GM18507 (cell line): ENCODE measurements around the gene LDHA.

Experiments used
- DNase-seq: peaks from one replicate; pipeline ENCODE4 v3.0.0; 2011; ENCODE audit warnings: low read depth; ENCODE audit not compliant: insufficient read length; ENCODE audit errors: extremely low spot score
- FAIRE-seq: peaks from 2 replicates; lab custom pipeline; 2011; peaks lifted over from hg19 to GRCh38; lab: Jason Lieb, UNC

LDHA gene

DNA sequence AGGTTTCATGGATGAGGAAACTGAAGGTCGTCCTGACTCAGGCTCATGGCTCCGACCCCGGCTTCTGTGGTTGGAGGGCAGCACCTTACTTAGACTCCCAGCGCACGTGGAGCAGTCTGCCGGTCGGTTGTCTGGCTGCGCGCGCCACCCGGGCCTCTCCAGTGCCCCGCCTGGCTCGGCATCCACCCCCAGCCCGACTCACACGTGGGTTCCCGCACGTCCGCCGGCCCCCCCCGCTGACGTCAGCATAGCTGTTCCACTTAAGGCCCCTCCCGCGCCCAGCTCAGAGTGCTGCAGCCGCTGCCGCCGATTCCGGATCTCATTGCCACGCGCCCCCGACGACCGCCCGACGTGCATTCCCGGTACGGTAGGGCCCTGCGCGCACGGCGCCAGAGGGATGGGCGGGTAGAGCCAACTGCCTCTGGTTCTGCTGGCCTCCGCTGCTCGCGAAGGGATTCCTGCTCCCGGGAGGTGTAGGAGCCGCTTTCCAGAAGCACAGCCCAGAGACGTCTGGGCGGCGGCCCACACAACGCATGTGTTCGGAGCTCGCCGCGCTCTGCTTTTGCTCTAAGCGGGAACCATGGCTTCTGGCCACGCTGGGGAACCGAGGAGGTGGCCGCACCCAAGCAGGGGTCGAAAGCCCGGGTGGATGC lies at the start of gene LDHA:
TSS of gene LDHA (plus strand) at position 289 of the 653 bp plus-strand sequence. CDS start 2,280 bp downstream, outside the sequence.
- peak; percentile 93 for DNase-seq
- peak; percentile 72 for FAIRE-seq

DNA sequence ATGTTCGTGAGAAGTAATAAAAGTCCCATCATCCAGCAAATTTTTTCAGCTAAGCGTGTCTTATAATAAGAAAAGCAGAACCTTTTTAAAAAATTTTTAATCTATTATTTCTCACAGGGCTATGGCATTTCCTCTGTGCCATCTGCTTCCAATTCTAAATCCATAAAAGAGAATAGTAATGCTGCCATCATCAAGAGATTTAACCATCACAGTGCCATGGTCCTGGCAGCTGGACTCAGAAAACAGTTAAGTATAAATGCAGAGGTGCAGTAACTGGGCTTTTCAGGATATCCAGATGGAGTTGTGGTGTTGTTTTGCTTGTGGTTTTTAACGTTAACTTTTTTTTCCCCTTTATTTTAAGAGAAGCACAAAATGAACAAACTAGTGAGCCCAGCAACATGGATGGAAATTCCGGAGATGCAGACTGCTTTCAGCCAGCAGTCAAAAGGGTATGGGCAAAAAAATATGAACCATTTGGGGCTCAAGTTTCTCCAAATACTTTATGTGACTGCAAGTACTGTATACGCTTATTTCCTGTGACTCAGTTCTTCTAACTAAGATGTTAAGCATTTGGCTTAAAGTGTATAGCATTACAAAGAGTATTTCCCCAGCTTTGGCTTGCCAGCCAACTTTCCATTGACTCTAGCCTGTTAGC lies 46.8 kb upstream of the LDHA start:
- FAIRE-seq (no peak), DNase-seq (no peak)

DNA sequence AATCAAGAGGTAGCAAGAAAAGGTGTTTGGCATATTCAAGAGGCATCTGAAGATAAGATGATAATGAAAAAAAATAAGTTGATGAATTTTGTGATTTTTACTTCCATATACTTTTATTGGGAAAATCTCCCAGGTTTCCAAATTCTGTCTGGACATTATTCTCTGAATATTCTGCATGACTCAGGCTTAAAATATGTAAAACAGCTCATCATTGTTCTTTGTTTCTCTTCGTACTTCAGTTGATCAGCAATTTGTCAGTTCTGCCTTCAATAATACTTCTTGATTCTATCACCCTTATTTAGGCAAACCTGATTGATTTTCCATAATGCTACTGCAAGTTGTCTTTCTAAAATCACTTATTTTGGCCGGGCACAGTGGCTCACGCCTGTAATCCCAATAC lies 41.8 kb upstream of the LDHA start:
- no peak for FAIRE-seq
- DNase-seq: no peak

DNA sequence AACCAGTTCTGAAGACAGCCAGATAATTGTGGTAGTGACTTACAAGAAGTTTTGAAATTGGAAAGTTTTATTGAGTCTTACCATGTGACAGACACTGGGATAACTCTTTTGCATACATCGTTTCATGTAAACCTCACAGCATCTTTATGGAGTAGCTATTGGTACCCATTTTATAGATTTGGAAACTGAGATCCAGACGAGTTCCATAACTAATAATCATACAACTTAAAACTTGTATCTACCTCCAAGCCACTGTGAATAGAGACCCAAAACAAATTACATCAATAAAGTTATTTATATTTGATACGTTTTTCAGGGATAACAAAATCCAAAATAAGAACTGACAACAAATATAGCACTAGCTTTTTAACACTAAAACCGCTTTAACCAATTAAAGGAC lies 35.7 kb upstream of the LDHA start:
- FAIRE-seq (no peak), DNase-seq (no peak)

DNA sequence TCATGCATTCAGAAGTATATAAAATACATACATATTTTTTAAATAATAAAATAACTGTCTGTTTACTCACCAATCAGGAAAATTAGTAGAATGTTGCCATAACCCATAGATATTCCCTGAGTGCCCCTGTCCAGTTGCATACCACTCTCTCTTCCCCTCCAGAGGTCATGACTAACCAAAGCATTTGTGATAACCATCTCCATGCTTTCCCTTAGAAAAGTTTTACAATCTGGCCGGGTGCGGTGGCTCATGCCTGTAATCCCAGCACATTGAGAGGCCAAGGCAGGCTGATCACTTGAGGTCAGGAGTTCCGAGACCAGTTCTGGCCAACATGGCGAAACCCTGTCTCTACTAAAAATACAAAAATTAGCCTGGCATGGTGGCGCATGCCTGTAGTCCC lies 33.2 kb upstream of the LDHA start:
- DNase-seq: no peak
- no peak for FAIRE-seq

DNA sequence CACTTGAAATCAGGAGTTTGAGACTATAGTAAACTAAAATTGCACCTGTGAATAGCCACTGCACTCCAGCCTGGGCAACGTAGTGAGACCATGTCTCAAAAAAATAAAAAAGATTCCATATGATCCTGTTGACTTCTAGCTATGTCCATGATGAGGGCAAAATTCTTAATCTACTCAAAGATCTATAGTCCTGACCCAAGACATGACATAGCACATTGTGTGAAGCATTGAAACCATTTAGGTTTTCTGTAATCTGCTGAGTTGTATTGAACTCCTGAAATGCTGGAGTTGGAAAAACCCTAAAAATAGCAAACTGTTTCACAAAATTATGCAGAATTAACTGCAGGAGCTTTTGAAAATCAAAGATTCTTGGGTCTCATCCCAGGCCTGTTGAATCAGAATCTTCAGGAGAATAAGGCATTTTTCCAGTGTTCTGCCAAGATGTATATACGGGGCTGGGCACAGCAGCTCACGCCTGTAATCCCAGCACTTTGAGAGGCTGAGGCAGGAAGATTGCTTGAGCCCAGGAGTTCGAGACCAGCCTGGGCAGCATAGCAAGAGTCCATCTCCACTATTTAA lies 29.8 kb upstream of the LDHA start:
- no peak for DNase-seq
- FAIRE-seq: no peak

DNA sequence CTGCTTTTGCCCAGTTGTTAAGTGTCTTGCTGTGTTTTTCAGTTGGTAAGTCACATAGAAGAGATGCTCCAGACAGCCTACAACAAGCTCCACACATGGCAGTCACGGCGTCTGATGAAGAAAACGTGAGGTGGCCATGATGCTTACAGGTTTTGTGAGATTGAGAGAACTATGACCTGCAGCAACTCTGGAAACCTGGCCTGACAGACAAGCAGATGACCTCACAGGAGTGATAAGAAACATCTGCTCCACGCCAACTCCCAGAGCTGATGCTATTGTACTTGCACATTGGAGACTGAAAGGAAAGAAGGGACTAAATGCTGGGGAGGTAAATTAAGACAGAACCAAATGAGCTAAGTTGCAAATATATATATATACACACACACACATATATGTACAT lies 28.6 kb upstream of the LDHA start:
- DNase-seq (no peak), FAIRE-seq (no peak)

DNA sequence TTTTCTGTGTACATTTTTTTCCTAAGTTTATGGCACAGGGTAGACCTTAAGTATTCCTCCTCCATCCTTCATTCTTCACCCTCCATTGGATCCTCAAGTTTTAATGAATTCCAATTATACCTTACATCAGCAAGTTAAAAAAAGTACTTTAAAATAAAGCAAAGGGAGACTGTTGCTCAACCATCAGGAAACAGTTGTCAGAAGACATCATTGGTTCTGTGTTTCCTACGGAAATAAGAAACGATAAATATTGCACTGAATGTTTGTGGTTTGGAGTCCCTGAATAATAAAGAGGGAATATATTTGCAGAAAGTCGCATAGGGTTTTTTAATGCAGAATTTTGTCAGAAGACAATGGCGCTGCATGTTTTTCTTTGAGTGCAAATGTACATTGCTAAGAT lies 28.1 kb upstream of the LDHA start:
- FAIRE-seq (no peak), DNase-seq (no peak)

DNA sequence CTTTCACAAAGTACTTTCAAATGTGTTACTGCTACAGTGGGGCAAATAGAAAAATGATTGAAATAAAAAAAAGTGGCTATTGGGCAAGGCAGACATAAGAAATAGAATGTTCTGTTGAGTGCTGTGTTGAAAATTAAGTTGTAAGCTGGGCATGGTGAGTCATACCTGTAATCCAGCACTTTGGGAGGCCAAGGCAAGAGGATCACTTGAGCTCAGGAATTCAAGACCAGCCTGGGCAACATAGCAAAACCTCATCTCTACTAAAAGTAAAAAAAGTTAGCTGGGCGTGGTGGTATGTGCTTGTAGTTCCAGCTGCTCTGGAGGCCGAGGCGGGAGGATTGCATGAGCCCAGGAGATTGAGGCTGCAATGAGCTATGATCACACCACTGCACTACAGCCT lies 26.9 kb upstream of the LDHA start:
- DNase-seq (no peak), FAIRE-seq (no peak)

DNA sequence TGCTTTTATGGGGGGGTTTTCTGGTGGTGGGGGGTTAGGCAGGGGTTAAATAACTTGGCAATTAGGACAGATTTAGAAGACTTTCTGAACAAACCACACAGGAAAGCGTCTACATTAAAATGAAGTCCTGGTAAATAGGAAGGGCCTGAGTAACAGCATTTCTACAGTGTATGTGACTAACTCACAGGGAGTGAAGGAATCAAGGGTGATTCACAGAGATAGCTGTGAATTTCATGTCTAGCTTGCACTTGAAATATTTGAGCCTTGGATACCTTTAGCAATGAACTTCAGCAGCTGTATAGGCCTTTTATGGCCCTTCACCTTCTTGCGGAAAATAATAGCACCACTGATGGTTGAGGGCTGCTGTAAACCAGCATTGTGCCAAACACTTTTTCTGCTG lies 26.1 kb upstream of the LDHA start:
- FAIRE-seq: no peak
- no peak for DNase-seq

DNA sequence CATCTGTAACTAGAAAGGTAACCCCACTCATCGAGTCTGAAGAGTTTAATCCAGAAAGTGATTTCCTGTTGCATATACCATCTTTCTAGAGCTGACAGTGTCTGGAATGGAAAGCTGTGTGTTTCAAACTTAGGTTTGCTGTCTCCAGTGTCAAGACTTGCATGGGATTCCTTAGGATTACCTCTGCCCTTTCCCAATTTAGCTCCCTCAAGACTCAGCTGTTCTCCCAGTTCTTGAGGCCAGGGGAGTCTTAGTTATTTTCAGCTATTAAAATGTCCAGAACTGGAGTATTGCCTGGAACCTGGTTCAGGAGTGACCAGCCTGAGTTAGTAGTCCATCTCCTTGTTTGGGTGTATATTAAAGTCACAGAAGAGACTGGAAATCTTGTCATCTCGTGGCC lies 25.0 kb upstream of the LDHA start:
- FAIRE-seq (no peak), DNase-seq (no peak)

DNA sequence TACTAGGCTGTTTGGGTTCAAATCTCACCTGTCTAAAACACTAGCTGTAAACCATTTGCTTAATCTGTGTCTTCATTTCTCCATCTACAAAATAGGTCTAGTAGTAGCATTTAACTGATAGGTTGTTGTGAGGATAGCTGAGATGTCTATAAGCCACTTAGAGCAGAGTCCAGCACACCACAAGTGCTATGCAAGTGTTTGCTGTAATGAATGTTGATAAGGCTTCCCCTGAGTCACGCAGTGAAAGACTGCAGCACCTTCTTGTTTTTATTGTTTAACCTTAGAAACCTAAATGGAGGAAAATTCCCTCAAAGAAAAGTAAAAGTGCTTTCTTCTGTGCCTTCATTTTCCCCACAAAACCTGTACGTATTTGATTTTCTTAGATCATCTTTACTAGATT lies 23.1 kb upstream of the LDHA start:
- no peak for DNase-seq
- no peak for FAIRE-seq

DNA sequence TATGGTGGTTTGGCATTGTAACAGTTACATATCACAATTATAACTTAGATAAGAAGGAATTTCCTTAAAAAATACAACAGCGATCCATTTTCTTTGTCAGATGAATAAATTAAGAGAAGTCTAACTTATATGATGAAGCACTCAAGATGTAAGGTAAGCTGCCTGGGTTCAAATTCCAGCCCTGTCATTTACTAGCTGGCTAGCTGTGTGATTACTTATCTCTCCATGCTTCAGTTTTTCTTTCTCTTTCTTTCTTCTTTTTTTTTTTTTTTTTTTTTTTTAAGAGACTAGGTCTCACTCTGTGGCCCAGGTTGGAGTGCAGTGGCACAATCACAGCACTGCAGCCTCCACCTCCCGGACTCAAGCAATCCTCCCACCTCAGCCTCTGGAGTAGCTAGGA lies 22.2 kb upstream of the LDHA start:
- DNase-seq: no peak

DNA sequence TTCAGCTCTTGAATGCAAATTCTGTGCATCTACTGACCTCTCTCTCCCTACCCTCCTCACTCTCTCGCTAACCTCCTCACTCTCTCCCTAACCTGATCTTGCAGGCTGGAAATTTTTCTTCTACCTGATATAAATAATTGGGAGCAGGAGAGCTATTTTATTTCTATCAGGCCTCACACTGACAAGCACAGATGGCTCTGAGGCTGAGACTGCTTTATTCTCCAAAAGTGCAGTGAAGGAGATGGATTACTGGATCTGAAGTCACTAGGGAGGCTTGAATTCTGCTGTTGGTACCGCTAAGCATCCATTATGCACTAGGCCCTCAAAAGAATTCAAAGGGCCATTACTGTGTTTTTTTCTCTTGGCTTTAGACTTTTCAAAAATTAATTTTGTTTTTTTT lies 19.4 kb upstream of the LDHA start:
- no peak for DNase-seq

More for the DNA sequence above, 22.2 kb upstream of the LDHA start:
- FAIRE-seq: no peak

DNA sequence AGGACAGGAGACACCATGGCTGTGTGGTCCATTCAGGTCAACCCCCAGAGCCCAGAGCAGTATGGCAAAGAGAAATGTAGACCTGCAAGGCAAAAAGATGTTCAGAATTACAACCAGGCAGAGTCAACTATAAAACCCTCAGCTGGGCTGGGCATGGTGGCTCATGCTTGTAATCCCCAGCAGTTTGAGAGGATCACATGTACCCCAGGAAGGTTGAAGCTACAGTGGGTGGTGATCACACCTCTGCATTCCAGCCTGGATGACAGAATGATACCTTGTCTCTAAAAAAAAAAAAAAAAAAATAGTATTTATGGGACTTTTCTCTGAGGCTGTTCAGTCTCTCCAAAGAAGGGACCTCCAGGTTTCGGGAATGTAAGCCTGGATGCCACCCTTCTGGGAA lies 18.4 kb upstream of the LDHA start:
- no peak for FAIRE-seq
- no peak for DNase-seq

More for the DNA sequence above, 19.4 kb upstream of the LDHA start:
- no peak for FAIRE-seq

DNA sequence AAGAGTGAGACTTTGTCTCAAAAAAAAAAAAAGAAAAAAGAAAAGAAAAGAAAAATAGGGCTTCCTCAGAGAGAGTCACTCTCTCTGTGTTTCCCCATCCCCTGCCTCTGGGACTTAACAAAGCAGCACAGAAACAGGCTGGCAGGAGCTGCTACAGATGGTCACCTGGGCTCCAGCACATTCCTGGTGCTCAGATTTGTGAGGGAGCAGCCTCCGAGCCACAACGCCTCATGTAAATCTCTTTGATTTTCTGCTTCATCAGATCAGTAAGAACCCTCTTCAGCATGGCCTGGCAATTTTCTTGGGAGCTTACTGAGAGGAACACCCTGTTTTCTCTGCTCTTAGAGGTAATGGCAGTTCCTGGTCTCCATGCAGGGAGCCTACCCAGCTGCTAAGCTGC lies 15.2 kb upstream of the LDHA start:
- DNase-seq (no peak), FAIRE-seq (no peak)

DNA sequence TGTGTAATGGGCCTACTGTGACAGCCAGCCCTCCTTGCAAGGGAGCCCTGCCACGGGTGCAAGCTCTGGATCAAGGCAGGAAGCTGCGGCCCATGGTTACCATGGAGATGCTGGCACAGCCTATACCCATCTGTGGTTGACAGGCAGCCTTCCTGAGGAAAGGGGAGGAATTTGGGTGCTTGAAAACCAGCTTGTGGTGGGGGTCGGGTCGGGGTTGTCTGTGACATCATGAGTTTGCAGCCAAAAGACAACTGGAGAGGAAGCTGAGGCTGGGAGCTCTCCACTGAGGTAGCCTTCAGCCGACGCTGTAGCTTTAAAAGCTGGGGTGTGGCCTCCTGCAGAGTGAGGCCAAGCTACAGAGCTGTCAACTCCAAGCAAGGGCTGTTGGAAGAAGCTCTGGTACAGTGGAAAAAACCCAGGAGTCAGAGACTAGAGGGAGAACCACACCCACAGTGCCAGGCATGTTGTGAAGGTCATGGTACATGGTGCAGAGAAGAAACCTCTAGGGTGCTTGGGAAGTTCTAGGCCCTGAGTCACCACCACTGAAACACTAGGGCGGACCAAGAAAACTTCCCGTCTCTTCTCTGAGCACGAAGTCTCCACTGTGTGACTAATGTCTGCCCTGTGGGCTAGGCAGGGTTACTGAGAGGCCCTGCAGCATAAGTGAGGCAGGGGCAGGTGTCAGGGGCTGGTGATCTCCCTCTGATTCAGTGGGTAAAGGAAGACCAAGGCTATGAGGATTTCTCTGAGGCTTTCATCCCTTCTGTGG lies 10.8 kb upstream of the LDHA start:
- FAIRE-seq (peak; percentile 84), DNase-seq (peak; percentile 46)

DNA sequence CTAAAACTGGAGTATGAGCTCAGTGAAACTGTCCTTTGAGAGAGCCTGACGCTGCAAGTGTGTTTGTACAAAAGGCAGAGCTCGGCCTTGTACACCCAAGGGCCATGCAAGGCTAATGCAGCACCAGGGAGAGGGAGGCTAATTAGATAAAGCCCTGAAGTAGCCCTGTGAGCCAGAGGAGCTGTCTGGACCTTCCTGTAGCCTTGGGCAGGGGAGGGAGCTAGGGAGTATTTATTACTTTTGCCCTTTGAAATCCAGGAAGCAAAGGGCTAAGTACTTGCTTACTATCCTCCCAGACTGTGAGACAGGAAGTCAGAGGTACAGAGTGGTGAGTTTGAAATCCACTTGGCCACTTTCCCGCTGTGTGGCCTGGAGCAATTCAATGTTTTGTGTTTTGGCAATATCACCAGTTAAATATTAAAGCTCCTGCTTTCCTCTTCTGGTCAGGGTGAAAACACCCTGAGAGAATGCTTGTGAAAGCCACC lies 10.2 kb upstream of the LDHA start:
- FAIRE-seq: peak; percentile 70
- DNase-seq: peak; percentile 33

DNA sequence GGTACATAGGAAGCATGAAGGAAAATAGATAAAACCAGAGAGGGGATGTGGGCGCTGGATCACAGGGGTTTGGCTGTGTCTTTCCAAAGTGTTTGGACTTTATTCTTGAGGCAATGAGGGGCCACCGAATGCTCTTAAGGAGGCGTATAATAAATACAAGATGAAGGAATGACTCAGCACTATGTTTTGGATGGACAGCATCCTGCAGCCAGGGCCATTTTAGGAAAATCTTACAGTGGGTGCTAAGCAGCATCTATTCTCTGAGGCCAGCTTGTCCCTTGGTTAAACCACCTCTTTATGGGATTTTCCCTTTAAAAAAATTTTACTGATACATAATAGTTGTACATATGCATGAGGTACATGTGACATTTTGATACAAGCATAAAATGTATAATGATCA lies 4.3 kb upstream of the LDHA start:
- no peak for DNase-seq
- no peak for FAIRE-seq
